ENCODE results near the gene SLC5A3.

DNA sequence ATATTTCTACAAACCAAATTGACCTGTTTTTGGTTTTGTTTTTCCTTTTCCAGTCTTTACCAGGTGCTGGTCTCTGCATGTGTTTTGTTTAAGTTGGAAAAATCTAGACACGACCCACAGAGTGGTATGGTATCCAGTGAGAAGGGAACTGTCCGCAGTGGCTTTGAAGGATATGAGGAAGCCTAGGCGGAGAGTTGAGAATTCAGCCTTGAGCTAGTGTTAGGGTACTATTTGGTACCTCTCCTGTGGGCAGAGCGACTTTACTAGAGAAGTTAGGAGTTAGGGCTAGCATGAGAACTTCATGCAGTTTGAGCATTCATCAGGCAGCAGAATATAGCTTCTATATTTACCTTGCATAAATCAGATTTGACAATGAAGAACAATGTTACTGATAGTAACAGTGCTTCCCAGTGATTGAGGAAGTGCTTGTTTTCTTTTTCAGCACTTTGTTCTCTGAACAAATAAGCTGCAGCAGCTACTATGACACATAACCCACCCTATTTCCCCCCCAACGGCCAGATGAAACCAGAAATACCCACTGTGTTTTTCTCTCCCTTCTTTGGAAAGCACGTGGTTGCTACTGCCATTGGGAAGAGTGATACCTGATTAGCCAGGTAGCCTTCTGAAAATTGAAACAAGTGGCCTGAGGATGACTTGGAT lies 19.0 kb downstream of the SLC5A3 start:
- TF ChIP-seq POLR2A (IDR thresholded peaks at IDR 0.05; ENCODE audit: low read depth, low read length) (no peak), POLR2AphosphoS5 (IDR thresholded peaks at IDR 0.05; ENCODE audit: low read depth, low read length) (no peak), TAF1 (IDR thresholded peaks at IDR 0.05; ENCODE audit: low read depth, low read length) (no peak), POU2F2 (IDR thresholded peaks at IDR 0.05; ENCODE audit: low read depth, low read length) (no peak), SPI1 (IDR thresholded peaks at IDR 0.05; ENCODE audit: low read depth, low read length) (peak; percentile 81)

Measured in GM12891 (cell line).